H1 (cell line): Measurements from ENCODE around the gene TPP2. TPM values are rescaled to one million over a fixed set of nuclear protein-coding genes. Genes with fewer than 3 reads are reported as not detected.

Experiments
- CTCF ChIA-PET: fragments of 300-600 bp; sonication (Branson Sonifier 250); formaldehyde crosslinking; loops from one replicate; lab custom pipeline; 2021; ENCODE audit not compliant: partially characterized antibody; lab: Charles Lee
- POLR2A ChIA-PET: fragments of 300-600 bp; sonication (Branson Sonifier 250); formaldehyde crosslinking; loops from one replicate; lab custom pipeline; 2021; ENCODE audit warnings: inconsistent platforms; ENCODE audit not compliant: partially characterized antibody; lab: Charles Lee
- DNase-seq, 2 experiments: peaks; one replicate each; pipeline versions ENCODE4 v3.0.0 to v3.0.0-alpha.2; 2010 to 2022; ENCODE audit warnings: low spot score in 2 of 2, low read depth in 1 of 2, mixed read lengths in 1 of 2
- FAIRE-seq: peaks from 2 replicates; lab custom pipeline; 2011; peaks lifted over from hg19 to GRCh38; lab: Jason Lieb, UNC
- H2AFZ ChIP-seq: 2 replicates; pipeline ENCODE4 v1.8.1; 2012; ENCODE audit warnings: low read length, inconsistent platforms
- H2AK5ac ChIP-seq: 2 replicates; pipeline ENCODE4 v1.6.1; 2013; ENCODE audit warnings: low read depth, low read length
- H2BK120ac ChIP-seq: replicated peaks from 2 replicates; pipeline ENCODE3; 2013; ENCODE audit warnings: low read depth, low read length, inconsistent platforms
- H2BK12ac ChIP-seq: 2 replicates; pipeline ENCODE4 v1.6.1; 2013; ENCODE audit warnings: low read depth, low read length
- H2BK15ac ChIP-seq: 2 replicates; pipeline ENCODE4 v1.6.1; 2013; ENCODE audit warnings: low read length
- H2BK20ac ChIP-seq: 2 replicates; pipeline ENCODE4 v1.6.1; 2013; ENCODE audit warnings: low read length
- H2BK5ac ChIP-seq: 2 replicates; pipeline ENCODE4 v1.6.1; 2013; ENCODE audit warnings: low read depth, low read length
- H3K14ac ChIP-seq: 2 replicates; pipeline ENCODE4 v1.6.1; 2013; ENCODE audit warnings: inconsistent platforms; ENCODE audit not compliant: insufficient read length
- H3K18ac ChIP-seq: 2 replicates; pipeline ENCODE4 v1.6.1; 2013; ENCODE audit warnings: low read length; ENCODE audit errors: extremely low read depth
- H3K23ac ChIP-seq: 2 replicates; pipeline ENCODE4 v1.6.1; 2013; ENCODE audit warnings: inconsistent platforms; ENCODE audit not compliant: insufficient read length
- H3K23me2 ChIP-seq: 2 replicates; pipeline ENCODE4 v1.6.1; 2013; ENCODE audit warnings: low read depth, low read length
- H3K27ac ChIP-seq: 2 replicates; pipeline ENCODE4 v1.6.1; 2011; ENCODE audit warnings: low read depth, low read length, inconsistent platforms
- H3K27me3 ChIP-seq, 4 experiments: replicated peaks in 1 of 4; 1 replicate in 1 of 4; 2 replicates in 3 of 4; pipeline versions ENCODE4 v1.6.1 to v1.8.1; 2011 to 2013; ENCODE audit warnings: low read length in 3 of 4, mild to moderate bottlenecking in 3 of 4, inconsistent platforms in 2 of 4, mixed read lengths in 2 of 4, moderate library complexity in 1 of 4; ENCODE audit not compliant: control insufficient read depth in 3 of 4, insufficient read depth in 3 of 4; ENCODE audit errors: extremely low read depth in 1 of 4
- H3K36me3 ChIP-seq, 4 experiments: 2 replicates each; pipeline versions ENCODE4 v1.6.1 to v1.8.1; 2011 to 2013; ENCODE audit warnings: mild to moderate bottlenecking in 4 of 4, low read length in 3 of 4, moderate library complexity in 2 of 4, control low read depth in 1 of 4, inconsistent platforms in 1 of 4; ENCODE audit not compliant: insufficient read depth in 4 of 4, control insufficient read depth in 2 of 4
- H3K4ac ChIP-seq: replicated peaks from 2 replicates; pipeline ENCODE3; 2013; ENCODE audit warnings: low read length, low read depth, mixed read lengths, inconsistent platforms; ENCODE audit not compliant: insufficient read length
- H3K4me1 ChIP-seq, 4 experiments: replicated peaks in 1 of 4; 1 replicate in 1 of 4; 2 replicates in 3 of 4; pipeline versions ENCODE4 v1.6.1 to v1.8.1; 2011 to 2013; ENCODE audit warnings: low read length in 3 of 4, inconsistent platforms in 2 of 4, mixed read lengths in 1 of 4; ENCODE audit not compliant: insufficient read depth in 4 of 4, control insufficient read depth in 3 of 4
- H3K4me2 ChIP-seq, 2 experiments: 2 replicates each; pipeline versions ENCODE4 v1.6.1 to v1.8.1; 2011 to 2013; ENCODE audit warnings: low read depth in 2 of 2, low read length in 2 of 2, control low read depth in 1 of 2, inconsistent platforms in 1 of 2, mild to moderate bottlenecking in 1 of 2; ENCODE audit not compliant: insufficient read depth in 1 of 2
- H3K4me3 ChIP-seq, 4 experiments: fragments of 200-600, 300-600 bp in 1 of 4; sonication (generic), shearing (Covaris generic), sonication (Bioruptor Twin) in 1 of 4; 2 replicates each; pipeline versions ENCODE4 v1.5.1 to v1.8.1; 2011 to 2016; ENCODE audit warnings: low read length in 4 of 4, low read depth in 3 of 4, control low read depth in 2 of 4, inconsistent platforms in 2 of 4, mild to moderate bottlenecking in 2 of 4, mixed read lengths in 1 of 4, moderate library complexity in 1 of 4; ENCODE audit not compliant: insufficient read depth in 2 of 4; ENCODE audit errors: extremely low read depth in 1 of 4
- H3K56ac ChIP-seq: replicated peaks from 2 replicates; pipeline ENCODE3; 2013; ENCODE audit warnings: low read depth, mild to moderate bottlenecking, mixed read lengths, low read length, inconsistent platforms; ENCODE audit not compliant: insufficient read length
- H3K79me1 ChIP-seq: 2 replicates; pipeline ENCODE4 v1.6.1; 2013; ENCODE audit warnings: low read depth, low read length, control low read depth
- H3K79me2 ChIP-seq, 2 experiments: 2 replicates each; pipeline versions ENCODE4 v1.6.1 to v1.8.1; 2012 to 2013; ENCODE audit warnings: low read length in 2 of 2, mild to moderate bottlenecking in 2 of 2, inconsistent platforms in 1 of 2; ENCODE audit not compliant: insufficient read depth in 2 of 2, control insufficient read depth in 1 of 2
- H3K9ac ChIP-seq, 4 experiments: replicated peaks in 1 of 4; 1 replicate in 1 of 4; 2 replicates in 3 of 4; pipeline versions ENCODE4 v1.6.1 to v1.8.1; 2011 to 2013; ENCODE audit warnings: low read depth in 3 of 4, low read length in 3 of 4, control low read depth in 2 of 4, mild to moderate bottlenecking in 2 of 4, moderate library complexity in 2 of 4, inconsistent platforms in 1 of 4; ENCODE audit errors: extremely low read depth in 1 of 4
- H3K9me3 ChIP-seq, 2 experiments: 2 replicates each; pipeline versions ENCODE4 v1.6.1 to v1.8.1; 2012 to 2013; ENCODE audit warnings: mild to moderate bottlenecking in 2 of 2, moderate library complexity in 2 of 2, control low read depth in 1 of 2, inconsistent platforms in 1 of 2, low read depth in 1 of 2, low read length in 1 of 2, mixed read lengths in 1 of 2; ENCODE audit not compliant: insufficient read depth in 2 of 2
- H4K20me1 ChIP-seq, 2 experiments: replicated peaks in 1 of 2; 2 replicates each; pipeline versions ENCODE3 to v1.8.1; 2011 to 2013; ENCODE audit warnings: inconsistent platforms in 2 of 2, low read length in 2 of 2, mild to moderate bottlenecking in 1 of 2; ENCODE audit not compliant: insufficient read depth in 2 of 2, control insufficient read depth in 1 of 2
- H4K5ac ChIP-seq: 2 replicates; pipeline ENCODE4 v1.6.1; 2013; ENCODE audit warnings: low read length, low read depth, mixed read lengths, inconsistent platforms; ENCODE audit not compliant: insufficient read length
- H4K8ac ChIP-seq: 2 replicates; pipeline ENCODE4 v1.8.0; 2013; ENCODE audit warnings: mild to moderate bottlenecking, moderate library complexity, low read length, inconsistent platforms; ENCODE audit not compliant: insufficient read depth; ENCODE audit errors: extremely low read depth
- H4K91ac ChIP-seq: replicated peaks from 2 replicates; pipeline ENCODE3; 2013; ENCODE audit warnings: low read length, mixed read lengths, inconsistent platforms; ENCODE audit not compliant: insufficient read length
- ASH2L ChIP-seq: fragments of 200-600, 300-600 bp; sonication (generic); IDR thresholded peaks from one replicate; pipeline ENCODE4 v1.7.1; 2017; ENCODE audit warnings: low read length
- BACH1 ChIP-seq: IDR thresholded peaks from 2 replicates; pipeline ENCODE4 v1.6.1; 2012; ENCODE audit warnings: low read length, improper control_type of control experiment
- CHD2 ChIP-seq: IDR thresholded peaks from 2 replicates; pipeline ENCODE4 v1.6.1; 2012; ENCODE audit warnings: low read length, improper control_type of control experiment
- JUN ChIP-seq: IDR thresholded peaks from 2 replicates; pipeline ENCODE4 v1.6.1; 2011; ENCODE audit warnings: low read depth, mild to moderate bottlenecking, improper control_type of control experiment, low read length
- MAFK ChIP-seq: IDR thresholded peaks from 2 replicates; pipeline ENCODE4 v1.6.1; 2012; ENCODE audit warnings: low read depth, mild to moderate bottlenecking, improper control_type of control experiment, low read length
- NRF1 ChIP-seq: IDR thresholded peaks from 2 replicates; pipeline ENCODE4 v1.6.1; 2011; ENCODE audit warnings: mild to moderate bottlenecking, low read depth, low read length, improper control_type of control experiment
- PHF8 ChIP-seq: fragments of 200-600 bp; sonication (generic); conservative IDR thresholded peaks from 2 replicates; pipeline ENCODE4 v1.7.1; 2012; ENCODE audit warnings: low read depth, mild to moderate bottlenecking, inconsistent platforms, low read length, moderate library complexity
- POLR2AphosphoS5 ChIP-seq: IDR thresholded peaks from 2 replicates; pipeline ENCODE4 v1.6.1; 2011; ENCODE audit warnings: low read depth, low read length
- POU5F1 ChIP-seq: IDR thresholded peaks from 2 replicates; pipeline ENCODE4 v1.6.1; 2011; ENCODE audit warnings: low read depth, mild to moderate bottlenecking, low read length, moderate library complexity
- RFX5 ChIP-seq: IDR thresholded peaks from 2 replicates; pipeline ENCODE4 v1.6.1; 2011; ENCODE audit warnings: low read depth, low read length, improper control_type of control experiment, borderline replicate concordance
- RNF2 ChIP-seq: fragments of 200-900, 300-1000 bp; sonication (generic); IDR thresholded peaks from 2 replicates; pipeline ENCODE4 v1.7.1; 2016; ENCODE audit warnings: borderline replicate concordance, low read depth, mild to moderate bottlenecking, antibody characterized with exemption, low read length; ENCODE audit not compliant: poor library complexity, severe bottlenecking; ENCODE audit errors: missing control alignments
- SAP30 ChIP-seq: fragments of 300-600 bp; sonication (generic); IDR thresholded peaks from 2 replicates; pipeline ENCODE4 v1.7.1; 2012; ENCODE audit warnings: low read length, moderate library complexity, mild to moderate bottlenecking, inconsistent platforms; ENCODE audit not compliant: insufficient read depth, insufficient replicate concordance
- SP1 ChIP-seq: IDR thresholded peaks from 2 replicates; pipeline ENCODE4 v1.6.1; 2011; ENCODE audit warnings: low read depth, low read length
- WGBS, 2 experiments: shearing (Covaris generic) in 1 of 2; methylation state at CpG; one replicate each; pipeline versions ENCODE4 v1.1.6 to v1.1.7; 2013 to 2015; ENCODE audit warnings: low lambda C conversion rate in 2 of 2, mixed read lengths in 2 of 2, inconsistent platforms in 1 of 2, low coverage in 1 of 2, missing lambda C conversion rate in 1 of 2; ENCODE audit not compliant: insufficient replicate concordance in 2 of 2, insufficient coverage in 1 of 2, insufficient read length in 1 of 2; ENCODE audit errors: extremely low coverage in 1 of 2, missing lambda C conversion rate in 1 of 2; 5-methylcytosine and 5-hydroxymethylcytosine counted together
- polyA plus RNA-seq, 7 experiments: library from polyadenylated mRNA; depleted of rRNA in 3 of 7; stranded (reverse) in 5 of 7; unstranded in 2 of 7; fragments of >200 nt in 5 of 7; fragments of 200-250 nt in 2 of 7; gene quantifications; 1 replicate in 5 of 7; 2 replicates in 1 of 7; 4 replicates in 1 of 7; pipeline versions ENCODE4 v1.2.1 to v1.2.3, GENCODE V29; 2011 to 2013; ENCODE audit warnings: missing spikeins in 2 of 7, mixed read lengths in 2 of 7
- total RNA-seq: library from RNA; stranded (reverse); fragmentation: NEBNext Ultra II Directional; extraction: Animal tissue kit (Norgen Biotek cat#: 25700); gene quantifications from 2 replicates; pipeline ENCODE4 v1.2.1, GENCODE V29; 2021

The TPP2 gene
- total and polyA plus RNA-seq, 2 of the 8 experiments (the other 6 are each of a cell fraction or from before 2014, with no cell fraction given), result 15.9 to 85.7 TPM

DNA sequence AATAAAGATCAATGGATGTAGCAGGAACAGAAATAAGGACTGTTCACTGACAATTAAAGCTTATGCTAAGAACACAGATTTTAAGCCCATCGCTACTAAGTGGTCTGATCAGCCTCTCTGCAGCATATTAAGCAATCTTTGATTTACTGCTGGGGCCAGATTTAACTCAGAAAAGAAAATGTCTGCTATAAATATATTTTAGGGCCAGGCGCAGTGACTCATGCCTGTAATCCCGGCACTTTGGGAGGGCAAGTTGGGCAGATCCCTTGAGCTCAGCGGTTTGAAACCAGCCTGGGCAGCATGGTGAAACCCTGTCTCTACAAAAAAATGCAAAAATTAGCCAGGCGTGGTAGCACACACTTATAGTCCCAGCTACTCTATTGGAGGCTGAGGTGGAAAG is 55.1 kb downstream of the TPP2 start:
- Histone ChIP-seq H3K23ac (no peak overlapping the region), H4K91ac (no peak overlapping the region), H2BK12ac (no peak overlapping the region), H2BK20ac (no peak overlapping the region), H3K79me1 (no peaks in the 10 kb centered on the region), H3K23me2 (no peaks in the 10 kb centered on the region), H4K20me1 (no peaks in the 10 kb centered on the region), H3K4ac (no peak overlapping the region), H3K27ac (no peak overlapping the region), H2AK5ac (no peak overlapping the region), H3K4me3 (no peak overlapping the region), H2BK120ac (no peak overlapping the region), H2BK5ac (no peak overlapping the region), H2AFZ (no peak overlapping the region), H4K5ac (no peak overlapping the region), H3K14ac (no peak overlapping the region), H3K4me2 (no peak overlapping the region), H4K8ac (no peak overlapping the region), H3K18ac (no peak overlapping the region), H3K9me3 (no peaks in the 10 kb centered on the region), H2BK15ac (no peak overlapping the region), H3K79me2 (no peaks in the 10 kb centered on the region), H3K36me3 (peaks cover 4 to 44% (median 23%) of the 10 kb centered on the region in 4 experiments), H3K56ac (no peak overlapping the region), H3K4me1 (no peaks in the 10 kb centered on the region), H3K9ac (no peak overlapping the region), H3K27me3 (no peaks in the 10 kb centered on the region)
- FAIRE-seq (no peak), DNase-seq (no peak)
- ChIA-PET CTCF (interaction anchor here (1.1 to 1.4 kb wide), 3 partner anchors 9 to 60 kb away, joined by 3 to 4 read pairs (median 3); no protein-coding TSS in a partner anchor), POLR2A (no interaction called here)
- WGBS, 2 experiments, result 89% methylated on average over 5 of the region's 5 CpGs; no CpG with 5 or more reads in 1 of the 2 experiments
- TF ChIP-seq SAP30 (no peak), CHD2 (no peak), POLR2AphosphoS5 (no peak), BACH1 (no peak), RNF2 (no peak), MAFK (no peak), POU5F1 (no peak), RFX5 (no peak), NRF1 (no peak), SP1 (no peak), PHF8 (no peak), JUN (no peak), ASH2L (no peak)
